ENCODE data around the gene ECT2.
A peak's percentile ranks its signal among the peaks of the same experiment; 100 is the strongest.
"Not testable (repeated sequence)": the region's sequence is repeated elsewhere in the genome, so short reads cannot be mapped to it uniquely, and the experiment has no call there.

Gene ECT2, protein sequence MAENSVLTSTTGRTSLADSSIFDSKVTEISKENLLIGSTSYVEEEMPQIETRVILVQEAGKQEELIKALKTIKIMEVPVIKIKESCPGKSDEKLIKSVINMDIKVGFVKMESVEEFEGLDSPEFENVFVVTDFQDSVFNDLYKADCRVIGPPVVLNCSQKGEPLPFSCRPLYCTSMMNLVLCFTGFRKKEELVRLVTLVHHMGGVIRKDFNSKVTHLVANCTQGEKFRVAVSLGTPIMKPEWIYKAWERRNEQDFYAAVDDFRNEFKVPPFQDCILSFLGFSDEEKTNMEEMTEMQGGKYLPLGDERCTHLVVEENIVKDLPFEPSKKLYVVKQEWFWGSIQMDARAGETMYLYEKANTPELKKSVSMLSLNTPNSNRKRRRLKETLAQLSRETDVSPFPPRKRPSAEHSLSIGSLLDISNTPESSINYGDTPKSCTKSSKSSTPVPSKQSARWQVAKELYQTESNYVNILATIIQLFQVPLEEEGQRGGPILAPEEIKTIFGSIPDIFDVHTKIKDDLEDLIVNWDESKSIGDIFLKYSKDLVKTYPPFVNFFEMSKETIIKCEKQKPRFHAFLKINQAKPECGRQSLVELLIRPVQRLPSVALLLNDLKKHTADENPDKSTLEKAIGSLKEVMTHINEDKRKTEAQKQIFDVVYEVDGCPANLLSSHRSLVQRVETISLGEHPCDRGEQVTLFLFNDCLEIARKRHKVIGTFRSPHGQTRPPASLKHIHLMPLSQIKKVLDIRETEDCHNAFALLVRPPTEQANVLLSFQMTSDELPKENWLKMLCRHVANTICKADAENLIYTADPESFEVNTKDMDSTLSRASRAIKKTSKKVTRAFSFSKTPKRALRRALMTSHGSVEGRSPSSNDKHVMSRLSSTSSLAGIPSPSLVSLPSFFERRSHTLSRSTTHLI

DNA sequence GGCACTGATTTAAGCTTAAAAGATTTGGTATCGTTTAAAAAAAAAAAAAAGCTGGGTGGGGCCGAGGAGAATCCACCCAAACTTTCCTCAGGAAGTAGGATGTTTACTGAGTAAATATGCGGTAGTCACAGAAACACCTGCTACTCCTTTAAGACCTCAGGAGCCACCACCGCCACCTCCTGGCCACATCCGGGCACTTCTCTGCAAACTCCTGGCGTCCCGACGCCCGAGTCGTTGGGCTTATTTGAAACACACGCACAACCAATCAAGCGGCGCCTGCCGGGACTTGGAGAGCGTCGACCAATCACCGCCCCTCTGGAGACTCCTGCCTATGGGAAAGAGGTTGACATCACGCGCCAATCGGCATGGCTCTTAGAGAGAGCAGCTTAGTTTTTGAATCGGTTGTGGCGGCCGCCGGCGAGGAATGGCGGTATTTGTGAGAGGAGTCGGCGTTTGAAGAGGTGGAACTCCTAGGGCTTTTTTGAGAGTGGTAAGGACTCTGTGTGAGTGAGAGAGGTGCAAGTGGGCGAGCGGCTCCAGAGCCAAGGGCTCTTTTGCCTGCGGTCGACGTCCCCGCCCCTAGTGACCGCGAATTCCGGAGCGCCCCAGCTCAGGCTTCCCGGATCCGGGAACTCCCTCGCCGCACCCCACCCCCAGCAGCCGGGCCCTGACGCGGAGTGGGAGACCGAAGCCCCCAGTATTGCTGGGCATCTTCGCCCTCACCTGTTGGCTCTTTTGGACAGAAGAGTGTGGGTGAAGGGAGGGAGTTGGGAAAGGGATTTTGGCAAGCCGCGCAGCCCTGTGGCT lies at the start of gene ECT2:
ECT2 (plus strand) TSS at position 359 of the 807 bp plus-strand sequence. CDS start 3,805 bp downstream, outside the sequence.
- peak; percentile 99 for DNase-seq

DNA sequence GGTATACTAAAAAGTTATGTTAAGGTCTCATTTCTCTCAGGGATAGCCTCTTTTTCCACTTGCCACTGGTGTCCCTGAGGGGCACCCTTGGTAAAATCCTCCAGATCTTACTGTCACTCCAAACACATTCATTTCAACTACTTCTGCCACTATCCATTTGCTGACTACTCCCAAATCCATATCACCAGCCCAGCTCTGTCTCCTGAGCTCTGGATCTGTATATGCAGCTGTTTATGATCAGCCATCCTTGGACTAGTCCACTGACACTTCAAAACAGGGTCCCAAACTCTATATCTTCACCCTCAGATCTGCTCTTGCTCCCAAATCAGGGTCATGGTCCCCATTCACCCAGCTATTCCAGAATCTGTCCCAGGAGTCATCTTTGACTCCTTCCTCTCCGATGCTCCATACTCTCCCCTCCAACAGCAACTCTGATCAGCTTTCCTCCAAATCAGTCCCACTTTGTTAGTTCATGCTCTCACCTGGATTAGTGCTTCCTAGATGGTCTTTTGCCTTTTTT lies 49.5 kb upstream of the ECT2 start:
- no peak for DNase-seq

DNA sequence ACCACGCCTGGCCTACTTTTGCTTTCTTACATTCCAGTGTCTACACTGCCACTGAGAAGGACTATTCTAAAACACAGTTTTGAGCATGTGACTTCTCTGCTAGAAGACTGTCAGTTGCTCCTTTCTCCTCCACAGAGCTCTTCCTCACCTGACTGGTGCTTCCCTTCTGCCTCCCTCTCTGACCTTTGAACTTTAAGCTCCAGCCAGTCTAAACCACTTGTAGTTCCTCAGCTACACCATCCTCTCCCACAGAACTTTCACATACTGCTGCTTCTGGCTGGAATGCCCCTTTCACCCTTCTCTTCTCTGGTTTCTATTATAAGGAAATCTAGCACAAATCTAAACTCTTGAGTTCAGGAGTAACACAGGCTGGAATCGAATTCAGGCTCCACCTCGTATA lies 48.8 kb upstream of the ECT2 start:
- no peak for DNase-seq

DNA sequence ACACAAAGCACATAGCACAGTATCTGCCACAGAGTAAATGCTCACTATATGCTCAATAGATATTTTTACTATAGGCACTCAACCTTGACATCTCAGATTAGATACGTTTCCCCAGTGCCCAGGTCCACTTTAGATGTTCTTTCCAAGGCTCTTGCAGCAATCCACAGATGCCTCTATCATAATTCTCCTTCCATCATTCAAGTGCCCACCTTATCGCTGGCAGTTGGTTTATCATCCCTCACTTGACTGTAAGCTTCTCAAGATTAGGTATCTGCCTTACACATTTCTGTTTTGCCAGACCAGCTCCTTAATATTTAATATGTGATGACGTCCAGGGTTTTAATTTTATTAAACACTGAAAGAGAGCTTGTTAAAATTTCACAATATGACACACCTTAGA lies 48.3 kb upstream of the ECT2 start:
- DNase-seq, result no peak

DNA sequence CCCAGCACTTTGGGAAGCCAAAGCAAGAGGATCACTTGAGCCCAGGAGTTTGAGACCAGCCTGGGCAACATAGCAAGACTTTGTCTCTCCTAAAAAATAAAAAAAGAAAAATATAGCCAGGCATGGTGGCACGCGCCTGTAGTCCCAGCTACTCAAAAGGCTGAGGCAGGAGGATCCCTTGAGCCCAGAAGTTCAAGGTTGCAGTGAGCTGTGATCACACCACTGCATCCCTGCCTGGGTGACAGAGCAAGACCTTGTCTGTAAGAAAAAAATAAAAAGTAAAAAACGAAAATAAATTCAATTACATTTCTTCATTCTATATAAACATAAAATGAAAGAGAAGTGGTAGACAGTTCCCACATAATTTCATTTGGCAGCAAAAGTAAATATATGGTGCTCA lies 47.8 kb upstream of the ECT2 start:
- not testable (repeated sequence) for DNase-seq

DNA sequence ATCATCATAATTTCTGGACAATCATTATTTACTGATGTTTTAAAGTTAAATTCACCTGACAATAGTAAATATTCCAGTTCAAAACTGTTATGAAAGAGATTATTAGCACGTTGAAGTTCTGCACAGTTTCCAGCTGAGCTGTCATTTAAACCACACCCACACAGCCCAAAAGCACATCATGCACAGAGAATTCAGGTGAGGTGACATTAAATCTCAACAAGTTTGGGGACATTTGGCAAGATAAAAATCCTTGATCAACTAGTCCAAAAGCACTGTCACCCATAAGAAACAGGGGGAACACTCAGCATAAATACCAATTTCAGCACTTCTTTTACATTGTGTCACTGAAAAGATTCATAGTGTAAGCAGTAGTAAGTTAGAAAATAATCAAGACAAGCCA lies 46.5 kb upstream of the ECT2 start:
- no peak for DNase-seq

DNA sequence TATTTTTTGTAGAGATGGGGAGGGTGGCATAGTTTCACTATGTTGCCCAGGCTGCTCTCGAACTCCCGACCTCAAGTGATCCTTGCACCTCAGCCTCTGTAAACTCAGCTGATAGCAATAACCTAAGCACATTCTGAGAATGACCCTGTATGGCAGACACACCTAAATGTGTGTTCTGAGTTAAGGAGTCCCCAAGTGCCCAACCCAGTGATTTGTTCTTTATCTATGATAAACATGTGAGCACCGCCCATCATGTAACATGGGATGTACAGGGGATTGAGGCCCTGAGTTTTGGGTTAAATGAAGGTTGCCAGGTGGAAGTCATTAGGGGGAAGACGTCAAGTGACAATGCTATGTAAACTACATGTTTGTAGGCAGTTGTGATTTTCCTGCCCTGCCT lies 45.4 kb upstream of the ECT2 start:
- DNase-seq, result no peak

DNA sequence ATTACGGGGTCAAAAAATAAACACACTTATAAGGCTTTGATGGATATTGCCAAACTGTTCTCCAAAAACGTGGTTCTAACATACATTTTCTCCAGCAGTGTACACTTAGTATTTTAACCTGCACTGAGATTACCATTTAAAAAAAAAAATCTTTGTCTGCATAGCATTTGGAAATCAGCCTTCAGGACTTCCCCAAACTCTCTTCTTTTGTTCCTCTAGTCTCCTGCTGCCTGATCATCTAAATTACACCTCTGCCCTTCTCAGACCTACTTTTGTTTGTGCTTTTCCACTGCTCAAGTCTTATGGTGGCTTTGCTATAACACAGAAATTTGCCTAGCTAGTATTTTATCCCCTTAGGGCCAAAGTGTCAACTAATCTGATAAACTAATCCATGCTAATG lies 43.5 kb upstream of the ECT2 start:
- DNase-seq, result no peak

DNA sequence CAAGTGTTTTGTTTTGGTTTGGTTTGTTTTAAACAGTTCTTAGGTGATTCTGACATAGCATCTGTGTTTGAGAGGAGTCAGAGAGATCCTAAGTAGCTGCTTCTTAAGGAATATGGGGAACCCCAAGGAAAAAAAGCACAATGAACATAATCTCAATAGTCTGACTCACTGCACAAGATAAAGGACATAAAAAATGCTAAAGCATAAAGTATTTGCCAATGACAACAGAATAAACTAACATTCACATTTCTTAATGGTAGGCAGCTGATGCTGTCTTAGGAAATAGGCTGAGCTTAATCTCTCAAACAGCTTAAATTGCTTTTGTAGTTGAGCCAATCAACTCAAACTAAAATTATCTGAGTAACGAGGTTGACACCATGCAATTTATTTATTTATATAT lies 42.6 kb upstream of the ECT2 start:
- no peak for DNase-seq

DNA sequence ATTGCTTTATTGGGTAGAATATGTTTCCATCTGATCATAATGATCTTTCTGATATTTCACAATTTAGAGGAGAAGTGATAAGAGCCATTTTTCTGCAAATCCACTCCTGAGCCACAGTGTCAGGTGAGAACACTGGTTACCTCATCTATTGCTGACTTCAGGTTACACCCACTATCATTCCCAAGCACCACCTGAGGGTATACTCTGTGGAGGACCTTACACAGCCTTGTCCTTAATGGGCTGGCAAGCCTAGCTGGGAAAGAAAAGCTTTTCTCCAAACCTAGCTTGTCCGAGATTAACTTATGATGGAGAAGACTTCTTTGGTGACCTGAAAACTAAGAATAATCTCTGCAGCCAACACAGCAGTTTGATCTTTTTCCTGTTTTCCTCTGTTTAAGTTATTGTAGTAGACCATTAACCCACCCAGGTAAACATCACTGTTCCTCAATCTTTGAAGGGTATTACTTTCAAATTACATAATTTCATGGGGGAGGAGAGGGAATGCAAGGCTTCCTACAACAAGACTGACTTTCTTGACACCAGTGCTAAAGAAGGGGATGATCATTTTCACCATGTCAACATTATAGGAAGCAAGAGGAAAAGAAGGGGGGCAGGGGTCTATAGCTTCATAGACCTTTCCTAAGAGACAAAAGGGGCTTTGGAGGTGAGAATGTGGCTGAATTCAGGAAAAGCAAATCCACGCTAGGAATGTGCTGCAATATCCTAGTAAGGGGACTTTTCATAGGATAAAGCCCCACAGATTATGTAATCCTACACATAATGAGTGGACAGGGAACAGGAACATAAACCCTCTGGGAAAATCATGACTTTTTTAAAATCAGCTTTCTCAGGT lies 41.4 kb upstream of the ECT2 start:
- DNase-seq, result no peak

DNA sequence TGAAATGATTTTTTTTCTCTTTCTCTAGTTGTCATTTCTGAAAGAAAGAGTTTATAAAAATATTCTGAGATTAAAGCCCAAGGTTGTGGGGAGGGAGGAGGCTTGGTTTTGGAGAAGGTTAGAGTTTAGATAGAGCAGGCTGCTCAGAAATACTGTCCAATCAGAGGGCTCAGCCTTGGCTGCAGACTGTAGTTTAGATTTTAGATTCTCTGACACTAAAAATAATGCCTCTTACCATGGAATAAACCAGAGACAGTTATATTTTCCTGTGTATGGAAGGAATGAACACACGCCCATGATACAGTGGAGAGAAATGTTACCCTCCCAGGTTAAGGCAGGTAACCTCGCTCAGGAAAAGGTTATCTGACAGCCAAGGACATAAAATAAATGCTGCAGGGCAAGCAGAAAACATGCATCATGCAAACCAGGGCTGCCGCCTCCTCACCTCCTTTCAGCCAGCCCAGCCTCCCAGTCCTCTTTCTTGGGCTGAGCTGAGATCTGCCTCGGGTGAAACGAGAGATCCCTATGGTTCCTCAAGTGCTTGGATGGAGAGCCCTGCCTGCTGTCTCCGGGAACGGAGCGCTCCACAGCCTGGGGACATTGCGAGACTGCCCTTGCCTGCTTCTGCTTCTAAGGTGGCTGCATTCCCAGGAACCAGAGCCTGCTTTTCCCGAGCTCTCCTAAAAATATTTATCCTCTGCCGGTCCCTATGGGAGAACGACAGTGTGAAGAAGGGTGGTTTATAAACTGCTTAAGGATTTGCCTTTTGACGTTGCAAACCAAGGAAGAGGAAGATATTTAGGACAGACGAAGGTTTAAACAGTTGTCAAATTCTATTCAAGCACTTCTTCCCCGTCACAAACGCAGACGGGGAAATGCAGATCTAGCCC lies 40.5 kb upstream of the ECT2 start:
- peak; percentile 39 for DNase-seq

DNA sequence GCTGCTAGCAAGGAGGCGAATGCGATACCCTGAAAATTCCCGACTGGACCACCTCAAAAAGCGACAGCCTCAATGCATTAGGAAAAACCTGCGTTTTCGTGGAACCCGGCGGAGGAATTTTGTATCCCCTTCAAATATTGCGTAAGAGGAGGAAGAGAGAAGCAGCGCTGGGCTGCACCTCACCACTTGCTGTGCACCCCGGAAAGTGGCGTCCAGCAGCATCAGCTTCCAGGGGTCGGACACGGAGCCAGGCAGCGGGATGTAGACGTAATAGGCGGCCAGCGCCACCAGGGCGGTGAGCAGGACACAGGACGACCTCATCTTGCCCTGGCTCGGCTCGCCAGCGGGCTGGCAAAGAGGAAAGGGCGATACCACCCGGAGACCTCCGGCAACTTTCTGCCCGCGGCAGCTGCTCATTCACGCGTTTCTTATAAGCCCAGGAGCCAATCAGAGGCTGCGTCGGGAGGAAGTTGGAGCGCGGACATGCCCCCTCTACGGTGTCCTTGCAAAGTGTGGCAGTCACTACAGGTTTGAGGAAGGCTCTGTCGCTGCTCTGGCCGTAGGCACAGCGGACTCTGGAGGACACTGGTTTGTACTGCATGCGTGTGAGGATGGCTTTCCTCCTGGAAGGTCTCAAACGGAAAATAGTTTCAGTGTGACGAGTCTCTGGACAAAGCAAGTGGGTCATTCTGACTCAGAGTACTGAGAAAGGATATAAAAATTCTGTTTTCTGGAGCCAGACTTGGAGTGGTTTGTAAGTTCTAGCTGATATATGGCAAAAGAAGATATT lies 39.7 kb upstream of the ECT2 start, which contains the start of gene NCEH1:
NCEH1 (minus strand) TSS at position 404 of the 790 bp plus-strand sequence; CDS start at position 321, 83 bp downstream.
- peak; percentile 92 for DNase-seq

DNA sequence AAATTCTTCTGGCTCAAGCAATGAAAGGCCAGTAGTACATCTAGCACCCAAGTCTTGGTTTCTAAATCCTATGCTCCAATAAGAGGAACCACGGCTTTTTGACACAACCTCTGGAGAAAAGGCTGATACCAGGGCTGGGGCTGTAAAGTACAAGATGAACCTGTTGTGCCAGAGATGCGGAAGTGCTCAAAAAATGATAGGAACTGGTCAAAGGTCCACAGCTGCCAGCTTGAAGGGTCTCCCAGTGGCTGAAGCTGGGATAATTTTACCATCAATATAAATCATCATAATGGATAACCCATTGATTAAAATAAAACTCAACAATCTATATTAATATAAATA lies 39.1 kb upstream of the ECT2 start:
- no peak for DNase-seq

DNA sequence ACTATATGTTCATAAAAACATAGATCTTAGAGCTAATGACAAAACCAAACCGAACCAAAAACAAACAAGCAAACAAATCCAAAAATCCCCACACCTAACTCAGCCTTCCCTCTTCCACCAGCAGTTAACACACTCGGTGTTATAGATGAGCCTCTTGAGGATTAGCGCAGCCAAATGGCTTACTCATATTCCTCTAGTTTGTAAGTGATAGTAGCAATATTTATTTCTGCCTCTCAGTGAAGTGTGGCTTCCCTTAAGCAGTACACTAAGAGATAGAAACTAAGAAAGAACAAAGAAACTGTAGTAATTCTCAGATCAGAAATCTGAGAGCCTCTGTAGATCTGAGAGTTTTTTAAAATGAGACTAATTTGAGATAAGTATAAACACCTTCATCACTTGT lies 37.2 kb upstream of the ECT2 start:
- DNase-seq, result no peak

DNA sequence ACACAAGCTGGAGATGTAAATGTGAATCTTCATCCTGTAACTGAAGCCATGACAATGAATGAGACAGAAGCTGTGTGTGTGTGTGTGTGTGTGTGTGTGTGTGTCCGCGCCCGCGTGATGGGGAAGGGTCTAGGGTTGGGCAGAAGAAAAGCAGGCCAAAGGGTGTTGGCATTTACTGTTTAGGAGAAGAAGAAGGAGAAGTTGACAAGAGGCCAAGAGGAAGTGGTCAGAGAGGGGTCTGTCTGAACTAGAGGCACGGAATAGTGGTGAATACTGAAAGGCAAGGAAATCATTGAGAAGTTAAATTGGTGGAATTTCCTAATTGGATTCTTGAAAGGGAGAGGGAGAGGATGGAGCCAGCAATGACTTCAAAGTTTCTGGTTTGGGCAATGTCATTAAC lies 34.0 kb upstream of the ECT2 start:
- DNase-seq, result no peak

DNA sequence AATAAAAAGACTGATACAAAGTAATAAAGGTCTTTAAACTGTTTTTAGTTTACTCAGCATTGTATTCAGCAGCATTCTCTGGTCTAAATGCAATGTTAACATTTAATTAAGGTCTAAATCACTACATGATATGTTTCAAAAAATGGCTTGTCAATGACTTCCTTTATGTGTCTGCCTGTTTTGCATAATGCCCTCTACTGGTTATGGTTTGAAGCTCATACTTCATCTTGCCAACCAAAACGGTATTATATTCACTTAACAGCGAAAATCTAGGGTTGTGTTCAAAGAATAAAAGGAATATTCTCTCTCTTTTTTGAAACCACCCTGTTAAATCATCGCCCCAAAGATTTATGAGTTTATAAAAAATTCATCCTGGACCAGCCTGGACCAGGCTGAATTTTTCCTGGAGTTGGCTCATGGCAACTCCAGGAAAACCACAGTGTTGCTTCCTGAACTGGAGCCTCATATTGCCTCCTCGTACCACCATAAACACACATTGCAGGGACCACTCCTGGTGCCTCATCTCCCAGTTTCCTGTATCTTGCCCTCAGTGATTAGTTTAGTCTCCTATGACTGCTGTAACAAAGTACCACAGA lies 32.9 kb upstream of the ECT2 start:
- DNase-seq, result no peak

DNA sequence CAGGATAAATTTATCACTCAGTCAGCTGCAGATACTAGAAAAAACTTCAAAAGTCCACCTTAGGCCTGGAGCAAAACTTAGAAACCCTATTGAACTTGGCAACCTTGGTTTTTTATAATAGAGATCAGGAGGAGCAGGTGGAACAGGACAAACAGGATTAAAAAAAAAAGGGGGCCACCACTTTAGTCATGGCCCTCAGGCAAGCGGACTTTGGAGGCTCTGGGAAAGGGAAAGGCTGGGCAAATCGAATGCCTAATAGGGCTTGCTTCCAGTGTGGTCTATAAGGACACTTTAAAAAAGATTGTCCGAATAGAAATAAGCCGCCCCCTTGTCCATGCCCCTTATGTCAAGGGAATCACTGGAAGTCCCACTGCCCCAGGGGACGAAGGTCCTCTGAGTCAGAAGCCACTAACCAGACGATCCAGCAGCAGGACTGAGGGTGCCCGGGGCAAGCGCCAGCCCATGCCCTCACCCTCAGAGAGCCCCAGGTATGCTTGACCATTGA lies 27.9 kb upstream of the ECT2 start:
- DNase-seq, result not testable (repeated sequence)

DNA sequence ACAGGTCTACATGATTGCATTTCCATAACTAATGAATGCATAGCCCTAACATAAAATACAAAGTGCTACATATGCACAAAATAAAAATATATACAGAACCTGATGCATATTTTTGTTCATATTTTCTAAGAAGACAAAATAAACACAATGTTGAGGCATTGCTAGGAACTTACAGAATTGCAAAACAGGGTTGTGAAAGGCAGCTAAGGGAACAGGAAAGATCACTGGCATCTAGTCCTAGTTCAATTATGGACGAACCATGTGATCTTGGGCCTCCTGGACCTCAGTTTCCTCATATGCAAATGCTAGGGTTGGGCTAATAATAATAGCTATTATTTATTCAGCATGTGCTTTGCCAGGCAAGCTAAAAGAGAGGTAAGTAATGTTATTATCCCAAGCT lies 24.1 kb upstream of the ECT2 start:
- DNase-seq, result no peak

DNA sequence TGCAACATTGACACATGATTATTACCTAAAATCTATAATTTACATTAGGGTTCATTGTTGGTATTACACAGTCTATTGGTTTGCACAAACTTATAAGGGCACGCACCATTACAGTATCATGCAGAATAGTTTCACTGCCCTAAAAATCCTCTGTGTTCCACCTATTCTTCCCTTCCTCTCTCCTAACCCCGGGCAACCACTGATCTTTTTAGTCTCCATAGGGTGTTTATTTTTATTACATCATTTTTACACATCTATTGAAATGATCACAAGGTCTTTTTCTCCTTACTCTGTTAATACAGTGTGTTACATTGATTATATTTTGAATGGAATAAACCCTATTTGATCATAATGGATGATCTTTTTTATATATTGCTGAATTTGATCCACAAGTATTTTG lies 15.5 kb upstream of the ECT2 start:
- DNase-seq, result no peak

Measured in NCI-H2227 treated with DMSO at 0.1 percent for 48 hours (cell line).